Activated CD8-positive, alpha-beta memory T cell treated with anti-CD3 and anti-CD28 coated beads, Interleukin-2, amount 50 U/mL, for 24 hours (primary cell): ENCODE results near the gene PDF.

Source experiments
- DNase-seq: peaks from one replicate; pipeline ENCODE4 v3.0.0-alpha.2; 2020; ENCODE audit errors: extremely low read depth

The PDF gene

GRCh38 chr16:69339289-69340094 is 9.1 kb upstream of the PDF start, which contains the start of the genes COG8 and NIP7:
Gene COG8, minus strand, starts transcription at chr16:69339564. Its CDS starts 12 bp downstream, at chr16:69339552.
Gene NIP7, plus strand, starts transcription at chr16:69339772. Its CDS starts 58 bp downstream, at chr16:69339830.
- DNase-seq, result peak; percentile 91

GRCh38 chr16:69338557-69339288 is 8.3 kb upstream of the PDF start:
- no peak for DNase-seq

GRCh38 chr16:69334696-69335095 is 4.3 kb upstream of the PDF start:
- DNase-seq, result no peak

- no peak for DNase-seq
Observed at GRCh38 chr16:69329369-69330285, 761 bp downstream of the PDF start.

- DNase-seq, result no peak
Observed at GRCh38 chr16:69328854-69329316, 1.5 kb downstream of the PDF start.

GRCh38 chr16:69327585-69328310 is 2.6 kb downstream of the PDF start:
- no peak for DNase-seq

GRCh38 chr16:69326172-69326873 is 4.1 kb downstream of the PDF start:
- DNase-seq, result no peak

- DNase-seq, result no peak
Observed at GRCh38 chr16:69325784-69326171, 4.6 kb downstream of the PDF start.

GRCh38 chr16:69324585-69325253 is 5.7 kb downstream of the PDF start:
- DNase-seq, result no peak

- no peak for DNase-seq
Observed at GRCh38 chr16:69324013-69324531, 6.3 kb downstream of the PDF start.

GRCh38 chr16:69323415-69323814 is 7.0 kb downstream of the PDF start:
- DNase-seq, result no peak

GRCh38 chr16:69322343-69322742 is 8.0 kb downstream of the PDF start:
- DNase-seq, result no peak

GRCh38 chr16:69321080-69321479 is 9.3 kb downstream of the PDF start:
- no peak for DNase-seq

GRCh38 chr16:69320740-69321073 is 9.7 kb downstream of the PDF start:
- DNase-seq, result no peak

- no peak for DNase-seq
Observed at GRCh38 chr16:69319826-69320739, 10.3 kb downstream of the PDF start.

GRCh38 chr16:69319381-69319780 is 11.0 kb downstream of the PDF start:
- DNase-seq, result no peak

- no peak for DNase-seq
Observed at GRCh38 chr16:69318911-69319289, 11.5 kb downstream of the PDF start.

GRCh38 chr16:69318177-69318910 is 12.0 kb downstream of the PDF start:
- no peak for DNase-seq
